Mesothelial cell of epicardium (in vitro differentiated cells): ENCODE measurements around the gene SCP2. TPM values are rescaled to one million over a fixed set of nuclear protein-coding genes. Genes with fewer than 3 reads are reported as not detected.

Experiments
- DNase-seq, 2 experiments: peaks; one replicate each; pipeline ENCODE4 v3.0.0; 2021; ENCODE audit warnings: low spot score in 2 of 2; ENCODE audit not compliant: unreplicated experiment in 2 of 2
- H3K27ac Mint-ChIP-seq: 2 replicates; pipeline ENCODE4 v1.8.0; 2021; ENCODE audit warnings: mixed read lengths
- H3K27me3 Mint-ChIP-seq: 2 replicates; pipeline ENCODE4 v1.8.0; 2021; ENCODE audit warnings: low read depth, mixed read lengths
- H3K36me3 Mint-ChIP-seq: 2 replicates; pipeline ENCODE4 v1.8.0; 2021; ENCODE audit warnings: mixed read lengths
- H3K4me1 Mint-ChIP-seq: 2 replicates; pipeline ENCODE4 v1.8.0; 2021; ENCODE audit warnings: mixed read lengths
- H3K4me3 Mint-ChIP-seq: 2 replicates; pipeline ENCODE4 v1.8.0; 2021; ENCODE audit warnings: mild to moderate bottlenecking, moderate library complexity, mixed read lengths
- H3K9me3 Mint-ChIP-seq: 2 replicates; pipeline ENCODE4 v1.8.0; 2021; ENCODE audit warnings: mixed read lengths
- CTCF ChIP-seq: fragments of 200-600 bp; sonication (generic); IDR thresholded peaks from one replicate; pipeline ENCODE4 v1.5.0; 2021; ENCODE audit warnings: antibody characterized with exemption; ENCODE audit not compliant: unreplicated experiment
- total RNA-seq: library from RNA; stranded (reverse); gene quantifications from 3 replicates; pipeline ENCODE4 v1.2.1, GENCODE V29; 2021

Gene SCP2
- total RNA-seq, 1 donor from 2014 or later, result 55.8 TPM

GRCh38 chr1:53011175-53011574, 84.1 kb downstream of the SCP2 start:
- Mint-ChIP-seq H3K27me3 (peaks cover 7% of the 10 kb centered on the region), H3K4me1 (peaks cover 12% of the 10 kb centered on the region), H3K4me3 (no peak overlapping the region), H3K36me3 (peaks cover 6% of the 10 kb centered on the region), H3K27ac (no peak overlapping the region), H3K9me3 (peaks cover 11% of the 10 kb centered on the region)
- DNase-seq, result no peak
- no peak for TF ChIP-seq CTCF

GRCh38 chr1:53014791-53015507, 87.9 kb downstream of the SCP2 start:
- peak; percentile 30 to 53 for DNase-seq
- Mint-ChIP-seq H3K27ac (peak overlapping the region; percentile 65), H3K27me3 (no peaks in the 10 kb centered on the region)

GRCh38 chr1:53015508-53015860, 88.4 kb downstream of the SCP2 start:
- TF ChIP-seq CTCF, result no peak
- Mint-ChIP-seq H3K4me3 (peak overlapping the region; percentile 80), H3K27ac (peak overlapping the region; percentile 47), H3K36me3 (peaks cover 3% of the 10 kb centered on the region), H3K4me1 (peaks cover 18% of the 10 kb centered on the region), H3K27me3 (no peaks in the 10 kb centered on the region), H3K9me3 (no peaks in the 10 kb centered on the region)
- no peak for DNase-seq

More at GRCh38 chr1:53014791-53015507, 87.9 kb downstream of the SCP2 start:
- Mint-ChIP-seq H3K9me3 (no peaks in the 10 kb centered on the region), H3K36me3 (peaks cover 3% of the 10 kb centered on the region), H3K4me3 (peak overlapping the region; percentile 80), H3K4me1 (peaks cover 18% of the 10 kb centered on the region)
- no peak for TF ChIP-seq CTCF

- Mint-ChIP-seq H3K9me3 (no peaks in the 10 kb centered on the region), H3K4me3 (no peak overlapping the region), H3K36me3 (peaks cover 3% of the 10 kb centered on the region), H3K4me1 (peaks cover 18% of the 10 kb centered on the region), H3K27me3 (no peaks in the 10 kb centered on the region), H3K27ac (no peak overlapping the region)
- no peak for TF ChIP-seq CTCF
- no peak for DNase-seq
These were observed 89.6 kb downstream of the SCP2 start for GRCh38 chr1:53016705-53017104.

- Mint-ChIP-seq H3K9me3 (no peaks in the 10 kb centered on the region), H3K4me1 (peaks cover 12% of the 10 kb centered on the region), H3K36me3 (peaks cover 3% of the 10 kb centered on the region), H3K27ac (no peak overlapping the region), H3K27me3 (no peaks in the 10 kb centered on the region), H3K4me3 (no peak overlapping the region)
- no peak for TF ChIP-seq CTCF
- no peak for DNase-seq
These were observed 93.5 kb downstream of the SCP2 start for GRCh38 chr1:53020588-53020987.
